Natural killer cell treated with Interleukin-12 subunit alpha and Interleukin-12 subunit beta and Interleukin-15 and Interleukin-18, amount 100 ng/mL, for 72 hours (primary cell): ENCODE results near the gene IFT122. TPM values are rescaled to one million over a fixed set of nuclear protein-coding genes. Genes with fewer than 3 reads are reported as not detected.
A peak's percentile ranks its signal among the peaks of the same experiment; 100 is the strongest.
"Not testable (repeated sequence)": the region's sequence is repeated elsewhere in the genome, so short reads cannot be mapped to it uniquely, and the experiment has no call there.

ENCODE experiments used
- ATAC-seq, 2 donors: fragments of 150-1000 bp; cut with Tn5 transposase in 1 of 2; sonication (Bioruptor Pico), chemical (Tn5 transposase) in 1 of 2; 2 replicates each; pipeline ENCODE4 v1.10.0; 2021
- DNase-seq: peaks from one replicate; pipeline ENCODE4 v3.0.0; 2022; ENCODE audit warnings: low spot score
- H3K27ac Mint-ChIP-seq, 2 donors: 1 replicate in 1 of 2; 2 replicates in 1 of 2; pipeline ENCODE4 v1.8.0; 2022; ENCODE audit warnings: mixed read lengths in 2 of 2, mild to moderate bottlenecking in 1 of 2, moderate library complexity in 1 of 2
- H3K27me3 Mint-ChIP-seq, 2 donors: 1 replicate in 1 of 2; 2 replicates in 1 of 2; pipeline ENCODE4 v1.8.0; 2022; ENCODE audit warnings: mixed read lengths in 2 of 2
- H3K36me3 Mint-ChIP-seq: one replicate; pipeline ENCODE4 v1.8.0; 2022; ENCODE audit warnings: mixed read lengths
- H3K4me1 Mint-ChIP-seq, 2 donors: 1 replicate in 1 of 2; 2 replicates in 1 of 2; pipeline ENCODE4 v1.8.0; 2022; ENCODE audit warnings: low read depth in 2 of 2, mixed read lengths in 2 of 2, mild to moderate bottlenecking in 1 of 2
- H3K4me3 Mint-ChIP-seq: one replicate; pipeline ENCODE4 v1.8.0; 2022; ENCODE audit warnings: mixed read lengths
- H3K9me3 Mint-ChIP-seq: 2 replicates; pipeline ENCODE4 v1.8.0; 2022; ENCODE audit warnings: mixed read lengths
- total RNA-seq, 2 donors: library from RNA; stranded (reverse); gene quantifications; one replicate each; pipeline ENCODE4 v1.2.3, GENCODE V29; 2022

Gene IFT122
- total RNA-seq, 2 donors from 2014 or later, result 13.1 to 27.4 TPM

DNA sequence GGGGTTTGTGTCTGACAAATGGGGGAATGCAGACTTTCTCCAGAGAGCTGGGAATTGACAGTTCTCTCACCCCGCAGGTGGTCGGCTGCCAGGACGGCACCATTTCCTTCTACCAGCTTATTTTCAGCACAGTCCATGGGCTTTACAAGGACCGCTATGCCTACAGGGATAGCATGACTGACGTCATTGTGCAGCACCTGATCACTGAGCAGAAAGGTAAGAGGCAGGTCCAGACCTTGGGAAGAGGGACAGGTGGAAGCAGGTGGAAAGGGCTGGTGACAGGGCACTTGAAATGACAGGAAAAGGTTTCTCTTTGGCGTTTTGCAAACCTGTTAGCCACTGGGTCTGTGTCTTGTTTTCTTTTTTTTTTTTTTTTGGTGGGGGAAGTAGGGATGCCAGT is 36.6 kb downstream of the IFT122 start:
- H3K36me3 Mint-ChIP-seq, result peaks cover 4% of the 10 kb centered on the region
- H3K9me3 Mint-ChIP-seq, result no peaks in the 10 kb centered on the region
- ATAC-seq, result no peak

DNA sequence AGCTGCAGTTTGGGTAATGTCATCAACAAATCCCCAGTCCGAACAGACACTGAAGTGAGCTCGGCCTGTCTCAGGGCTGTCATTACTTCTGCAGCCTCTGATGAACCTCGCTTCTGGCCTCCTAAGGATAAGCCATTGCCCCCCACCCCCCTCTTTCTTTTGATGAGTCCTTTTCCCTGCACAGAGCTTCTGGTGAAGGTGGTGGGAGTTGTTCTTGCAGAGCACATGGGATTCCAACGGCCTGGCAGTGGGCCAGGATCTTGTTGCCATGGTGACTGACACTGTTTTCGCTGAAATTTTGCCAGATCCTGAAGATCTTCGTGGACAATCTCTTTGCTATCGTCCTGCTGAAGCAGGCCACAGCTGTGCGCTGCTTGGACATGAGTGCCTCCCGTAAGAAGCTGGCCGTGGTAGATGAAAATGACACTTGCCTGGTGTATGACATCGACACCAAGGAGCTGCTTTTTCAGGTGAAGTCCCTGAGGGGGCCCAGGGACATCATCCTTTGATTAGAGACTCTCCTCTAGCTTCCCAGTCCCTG is 41.3 kb downstream of the IFT122 start:
- not testable (repeated sequence) for H3K36me3 Mint-ChIP-seq, H3K27me3 Mint-ChIP-seq, H3K27ac Mint-ChIP-seq, H3K9me3 Mint-ChIP-seq, H3K4me1 Mint-ChIP-seq, DNase-seq, H3K4me3 Mint-ChIP-seq, ATAC-seq

More for the DNA sequence above, 36.6 kb downstream of the IFT122 start:
- H3K4me1 Mint-ChIP-seq, result no peaks in the 10 kb centered on the region
- H3K27me3 Mint-ChIP-seq, result no peaks in the 10 kb centered on the region
- no peak overlapping the region for H3K27ac Mint-ChIP-seq
- no peak overlapping the region for H3K4me3 Mint-ChIP-seq
- no peak for DNase-seq

DNA sequence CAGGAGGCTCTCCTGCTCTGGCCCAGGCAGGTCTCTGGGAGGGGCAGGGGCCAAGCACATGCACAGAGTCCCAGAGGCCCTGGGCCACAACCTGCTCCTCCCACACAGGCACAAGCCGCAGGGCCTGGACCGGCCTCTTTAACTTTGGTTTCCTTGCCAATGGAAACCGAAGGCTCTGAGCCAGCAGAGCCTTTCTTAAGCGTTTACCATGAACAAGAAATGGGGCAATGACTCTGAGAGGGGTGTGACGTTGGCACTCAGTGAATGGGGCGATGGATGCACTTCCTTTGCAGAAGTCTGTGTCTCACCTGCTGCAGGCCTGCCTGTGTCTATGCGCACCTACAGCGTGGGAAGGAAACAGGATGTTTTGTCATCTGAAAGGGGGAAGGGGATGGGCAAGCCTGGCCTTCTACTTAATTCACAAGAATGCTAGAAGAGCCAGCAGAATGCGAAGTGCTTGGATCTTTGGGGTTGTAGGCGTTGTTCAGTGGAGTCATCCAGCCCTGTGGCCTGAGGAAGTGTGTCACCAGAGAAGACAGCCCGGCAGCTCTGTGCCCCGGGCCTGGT is 41.8 kb downstream of the IFT122 start:
- DNase-seq, result no peak

DNA sequence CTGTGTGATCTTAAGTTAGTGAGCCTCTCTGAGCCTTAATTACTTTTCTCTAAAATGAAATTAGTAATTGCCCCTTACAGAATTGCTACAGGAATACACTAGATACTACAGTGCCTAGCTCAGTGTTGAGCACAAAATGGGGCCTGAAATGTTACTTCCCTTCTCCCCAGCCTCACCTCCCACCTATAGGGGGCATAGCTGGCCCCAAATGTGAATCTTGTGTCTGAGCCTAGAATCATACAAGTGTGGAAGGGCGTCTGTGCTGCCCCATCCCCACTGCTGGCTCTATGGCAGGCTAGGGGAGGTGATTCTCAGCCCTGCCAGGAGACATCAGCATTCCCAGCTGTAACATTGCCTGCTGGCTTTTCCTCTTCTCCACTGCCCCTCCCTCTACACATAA is 42.7 kb downstream of the IFT122 start:
- no peaks in the 10 kb centered on the region for H3K9me3 Mint-ChIP-seq
- no peak overlapping the region for H3K4me3 Mint-ChIP-seq
- H3K4me1 Mint-ChIP-seq, result no peaks in the 10 kb centered on the region
- no peaks in the 10 kb centered on the region for H3K36me3 Mint-ChIP-seq
- DNase-seq (no peak), ATAC-seq (no peak)
- no peaks in the 10 kb centered on the region for H3K27me3 Mint-ChIP-seq
- H3K27ac Mint-ChIP-seq, result no peak overlapping the region

More for the DNA sequence above, 41.8 kb downstream of the IFT122 start:
- H3K36me3 Mint-ChIP-seq, result no peaks in the 10 kb centered on the region
- ATAC-seq, result no peak
- H3K27me3 Mint-ChIP-seq, result no peaks in the 10 kb centered on the region
- H3K9me3 Mint-ChIP-seq, result no peaks in the 10 kb centered on the region
- no peak overlapping the region for H3K4me3 Mint-ChIP-seq
- H3K27ac Mint-ChIP-seq, result no peak overlapping the region
- H3K4me1 Mint-ChIP-seq, result no peaks in the 10 kb centered on the region

DNA sequence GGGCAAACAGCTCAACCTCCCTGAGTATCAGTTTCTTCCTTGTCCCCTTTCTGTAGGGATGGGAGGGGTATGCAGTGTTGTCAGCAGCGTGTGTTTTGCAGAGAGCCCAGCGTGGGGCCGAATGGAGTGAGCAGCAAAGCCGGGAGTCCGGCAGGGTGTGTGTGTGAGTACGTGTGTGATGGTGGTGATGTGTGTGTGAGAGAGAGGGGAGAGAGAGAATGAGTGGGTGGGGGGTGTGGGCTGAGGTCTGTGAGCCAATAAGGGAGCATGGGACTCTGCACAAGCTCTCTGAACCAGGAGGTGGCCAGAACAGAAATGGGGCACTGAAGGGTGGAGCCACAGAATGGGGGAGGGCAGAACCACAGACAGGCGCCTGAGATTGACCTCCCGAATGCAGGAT is 43.8 kb downstream of the IFT122 start:
- Mint-ChIP-seq H3K4me3 (no peak overlapping the region), H3K4me1 (no peaks in the 10 kb centered on the region), H3K27me3 (no peaks in the 10 kb centered on the region), H3K27ac (no peak overlapping the region), H3K9me3 (no peaks in the 10 kb centered on the region), H3K36me3 (no peaks in the 10 kb centered on the region)
- ATAC-seq (no peak), DNase-seq (no peak)

DNA sequence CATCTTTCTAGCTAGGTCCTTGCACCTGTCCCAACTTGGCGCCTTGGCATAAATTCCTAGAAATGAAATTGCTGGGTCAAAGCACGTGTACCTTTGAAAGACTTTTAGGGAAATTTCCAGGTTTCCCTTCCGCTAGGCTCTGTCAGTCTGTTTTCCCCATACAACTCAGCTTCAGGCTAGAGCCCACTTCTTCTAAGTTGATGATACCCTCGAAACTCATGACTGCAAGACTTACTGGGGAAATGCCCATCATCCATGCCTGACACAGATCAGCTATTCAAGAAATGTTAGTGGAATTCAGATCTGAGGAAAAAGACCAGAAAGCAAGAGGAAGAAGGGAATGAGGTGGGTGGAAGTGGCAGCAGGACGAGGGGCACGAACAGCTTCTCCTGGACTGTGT is 45.1 kb downstream of the IFT122 start:
- not testable (repeated sequence) for H3K9me3 Mint-ChIP-seq, H3K4me1 Mint-ChIP-seq, H3K27ac Mint-ChIP-seq, DNase-seq, H3K27me3 Mint-ChIP-seq, H3K4me3 Mint-ChIP-seq, ATAC-seq, H3K36me3 Mint-ChIP-seq

DNA sequence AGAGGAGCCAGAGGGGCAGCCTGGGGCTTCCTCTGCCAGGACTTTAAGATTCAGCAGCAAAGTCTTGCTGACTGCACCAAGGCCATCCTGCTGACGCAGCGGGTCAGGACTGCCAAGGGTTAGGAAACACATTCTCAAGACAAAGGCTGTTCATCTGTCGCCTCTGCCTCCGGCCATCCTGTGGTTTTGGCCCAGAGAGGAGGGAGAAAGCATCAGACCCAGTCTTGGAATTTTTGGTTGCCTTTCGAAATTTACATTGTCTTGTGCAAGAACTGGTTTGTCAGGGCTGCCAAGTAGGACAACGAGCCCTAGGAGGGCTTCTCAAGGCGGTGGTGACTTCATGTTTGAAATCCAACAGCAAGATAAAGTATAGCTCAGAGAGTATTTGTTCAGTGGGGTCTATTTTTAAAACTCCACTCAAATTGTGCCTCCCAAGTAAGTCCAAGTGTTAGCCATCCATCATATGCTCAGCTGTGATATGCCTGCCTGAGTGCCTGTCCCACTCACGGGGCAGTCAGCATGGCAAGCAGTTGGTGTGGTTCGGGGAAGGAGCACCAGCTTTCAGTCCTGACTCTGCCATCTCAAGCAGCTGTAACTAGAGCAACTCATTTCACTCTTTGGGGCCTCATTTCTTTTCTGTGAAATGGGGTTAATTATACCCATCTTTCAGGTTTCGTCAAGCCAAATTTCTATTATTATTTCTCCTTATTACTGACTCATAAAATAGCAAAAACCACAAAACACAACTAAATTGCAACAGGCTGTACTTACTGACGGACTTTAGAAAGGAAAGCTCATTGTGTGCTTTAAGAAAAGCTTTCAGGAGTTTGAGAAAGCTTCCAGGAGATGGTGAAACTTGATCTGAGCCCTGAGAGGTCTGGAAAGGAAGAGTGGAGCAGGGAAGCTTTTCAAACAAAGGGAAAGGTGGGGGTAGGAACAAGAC is 46.0 kb downstream of the IFT122 start:
- Mint-ChIP-seq H3K27me3 (no peaks in the 10 kb centered on the region), H3K4me1 (peaks cover 0 to 3% of the 10 kb centered on the region in 2 donors), H3K27ac (peak overlapping the region; percentile 3 to 30), H3K36me3 (no peaks in the 10 kb centered on the region), H3K4me3 (peak overlapping the region; percentile 18), H3K9me3 (no peaks in the 10 kb centered on the region)
- DNase-seq, result no peak
- ATAC-seq, result no peak

DNA sequence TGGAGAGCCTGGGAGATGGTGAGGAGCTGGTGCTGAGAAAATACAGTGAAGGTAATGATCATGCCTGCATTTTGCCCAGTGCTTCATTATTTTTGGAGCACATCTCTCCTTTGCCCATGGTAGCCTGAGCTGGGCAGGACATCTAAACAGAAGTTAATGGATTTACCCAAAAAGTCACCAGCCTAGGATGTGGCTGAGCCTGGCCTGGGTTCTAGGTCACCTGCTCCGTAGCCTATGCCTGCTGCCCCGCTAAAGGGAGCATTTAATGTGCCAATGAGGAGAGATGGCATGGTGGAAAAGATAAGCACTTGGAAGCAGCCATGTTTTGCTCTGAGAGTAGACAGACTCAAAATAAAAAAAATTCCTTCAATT is 46.6 kb downstream of the IFT122 start:
- Mint-ChIP-seq H3K4me1 (peaks cover 0 to 3% of the 10 kb centered on the region in 2 donors), H3K27ac (peak overlapping the region; percentile 3 to 30), H3K36me3 (no peaks in the 10 kb centered on the region), H3K27me3 (no peaks in the 10 kb centered on the region), H3K9me3 (no peaks in the 10 kb centered on the region), H3K4me3 (peak overlapping the region; percentile 18)
- DNase-seq (no peak), ATAC-seq (no peak)

DNA sequence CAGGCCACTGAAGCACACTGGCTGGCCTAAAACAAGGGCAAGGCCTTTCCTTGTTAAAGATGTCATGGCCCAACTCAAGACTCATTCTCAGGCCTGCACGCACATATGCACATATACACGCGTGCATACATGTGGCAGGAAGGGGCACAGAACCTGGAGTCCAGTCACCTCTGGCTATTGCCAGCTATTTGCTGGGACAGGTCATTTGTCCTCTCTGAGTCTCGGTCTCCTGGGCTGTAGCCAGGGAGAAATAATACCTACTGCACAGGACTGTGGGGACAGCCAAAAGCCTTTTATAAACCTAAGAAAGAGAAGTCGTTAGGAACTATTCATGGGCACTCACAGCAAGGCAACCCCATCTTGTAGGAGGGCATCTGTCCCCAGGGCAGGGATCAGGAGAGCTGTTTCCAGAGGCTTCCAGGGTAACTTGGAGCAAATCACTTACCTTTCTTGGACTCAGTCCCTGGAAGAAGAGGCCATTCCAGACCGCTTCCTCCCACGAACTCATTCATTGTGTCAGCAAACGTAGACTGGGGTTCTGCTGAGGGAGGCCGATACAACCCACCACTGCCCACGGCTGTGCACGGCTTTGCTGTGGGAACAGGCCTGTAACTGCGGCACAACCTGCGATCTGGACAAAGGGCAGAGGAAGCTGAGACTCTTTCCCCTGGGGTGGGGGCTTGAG is 47.3 kb downstream of the IFT122 start:
- no peaks in the 10 kb centered on the region for H3K9me3 Mint-ChIP-seq
- peaks cover 0 to 3% of the 10 kb centered on the region in 2 donors for H3K4me1 Mint-ChIP-seq
- no peak for DNase-seq
- no peak for ATAC-seq
- no peaks in the 10 kb centered on the region for H3K27me3 Mint-ChIP-seq
- no peaks in the 10 kb centered on the region for H3K36me3 Mint-ChIP-seq
- H3K4me3 Mint-ChIP-seq, result no peak overlapping the region
- no peak overlapping the region for H3K27ac Mint-ChIP-seq

DNA sequence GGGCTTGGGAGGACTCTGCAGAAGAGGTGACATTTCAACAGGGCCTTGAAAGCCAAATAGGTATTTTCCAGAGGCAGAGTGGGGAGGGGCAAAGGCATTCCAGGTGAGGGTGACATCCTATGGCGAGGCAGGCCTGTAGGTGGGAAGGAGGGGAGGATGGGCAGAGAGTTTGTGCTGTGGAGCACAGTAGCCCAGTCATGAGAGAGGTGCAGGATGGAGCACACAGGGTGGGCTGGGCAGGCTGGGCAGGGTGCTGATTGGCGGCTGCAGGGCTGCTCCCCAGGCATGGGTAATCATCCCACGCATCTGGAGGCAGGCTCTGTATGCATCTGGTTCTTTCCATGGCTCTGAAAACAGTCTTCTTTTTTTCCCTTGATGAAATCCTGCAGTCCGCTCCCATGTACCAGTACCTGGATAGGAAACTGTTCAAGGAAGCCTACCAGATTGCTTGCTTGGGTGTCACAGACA is 47.9 kb downstream of the IFT122 start:
- not testable (repeated sequence) for ATAC-seq

DNA sequence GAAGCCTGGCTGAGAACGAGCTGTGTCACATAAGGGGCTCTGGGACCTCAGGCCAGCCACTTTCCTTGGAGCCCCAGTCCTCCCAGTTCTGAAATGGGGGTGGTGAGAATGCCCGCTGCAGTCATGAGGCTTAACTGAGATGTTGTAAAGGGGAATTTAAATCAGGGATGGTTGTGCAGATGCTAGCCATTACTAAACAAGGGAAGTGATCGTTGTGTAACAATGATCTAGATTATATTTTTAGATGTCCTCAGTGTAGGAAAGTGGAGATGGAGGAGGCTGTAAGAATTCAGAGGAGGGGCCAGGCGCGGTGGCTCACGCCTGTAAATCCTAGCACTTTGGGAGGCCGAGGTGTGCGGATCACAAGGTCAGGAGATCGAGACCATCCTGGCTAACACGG is 49.2 kb downstream of the IFT122 start:
- not testable (repeated sequence) for H3K4me3 Mint-ChIP-seq, H3K9me3 Mint-ChIP-seq, H3K36me3 Mint-ChIP-seq, DNase-seq, H3K27ac Mint-ChIP-seq, H3K4me1 Mint-ChIP-seq, H3K27me3 Mint-ChIP-seq, ATAC-seq

More for the DNA sequence above, 47.9 kb downstream of the IFT122 start:
- H3K27me3 Mint-ChIP-seq, H3K4me3 Mint-ChIP-seq, H3K9me3 Mint-ChIP-seq, DNase-seq, H3K4me1 Mint-ChIP-seq, H3K27ac Mint-ChIP-seq, H3K36me3 Mint-ChIP-seq: not testable (repeated sequence)

DNA sequence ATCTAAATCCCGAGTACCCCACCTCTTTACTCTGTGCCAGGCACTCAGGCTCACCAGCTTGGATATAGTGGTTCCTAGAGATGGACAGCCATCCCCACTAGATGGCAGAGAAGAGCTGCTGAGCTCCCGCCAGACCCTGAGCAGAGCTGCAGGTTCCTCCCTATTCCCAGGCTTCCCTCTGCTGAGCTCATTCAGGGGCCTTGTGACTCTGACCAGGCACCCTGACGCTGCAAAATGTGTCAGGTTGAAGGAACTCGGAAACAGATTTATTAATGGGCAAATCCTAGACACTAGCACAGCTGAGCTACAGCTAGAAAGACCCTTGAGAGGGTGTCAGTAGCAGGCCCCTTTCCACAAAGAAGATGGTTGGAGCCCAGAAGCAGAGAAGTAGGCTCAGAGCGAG is 50.2 kb downstream of the IFT122 start:
- Mint-ChIP-seq H3K36me3 (no peaks in the 10 kb centered on the region), H3K27ac (no peak overlapping the region), H3K27me3 (no peaks in the 10 kb centered on the region), H3K4me3 (no peak overlapping the region), H3K4me1 (peaks cover 0 to 3% of the 10 kb centered on the region in 2 donors), H3K9me3 (no peaks in the 10 kb centered on the region)
- ATAC-seq (peak; percentile 79 to 84), DNase-seq (no peak)

DNA sequence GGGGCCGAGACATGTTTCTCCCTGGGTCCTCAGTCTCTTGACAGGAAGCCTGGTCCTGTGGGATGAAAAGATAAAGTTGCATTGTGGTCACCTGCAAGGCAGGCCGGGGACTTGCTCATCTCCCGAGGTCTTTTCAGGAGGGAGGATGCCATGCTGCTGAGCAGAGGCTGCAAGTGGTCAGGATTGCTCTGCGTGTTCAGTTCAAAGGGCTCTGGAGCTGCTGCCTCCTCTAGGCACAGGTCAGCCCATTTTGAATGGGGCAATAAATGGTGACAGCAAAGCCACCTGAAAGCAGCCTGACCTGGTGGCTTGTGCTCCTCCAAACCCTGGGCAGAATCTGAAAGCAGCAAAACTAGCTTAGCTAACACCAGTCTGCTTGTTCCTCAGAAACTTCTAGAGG is 51.1 kb downstream of the IFT122 start:
- H3K27ac Mint-ChIP-seq, H3K4me1 Mint-ChIP-seq, ATAC-seq, H3K9me3 Mint-ChIP-seq, H3K4me3 Mint-ChIP-seq, H3K27me3 Mint-ChIP-seq, DNase-seq, H3K36me3 Mint-ChIP-seq: not testable (repeated sequence)

DNA sequence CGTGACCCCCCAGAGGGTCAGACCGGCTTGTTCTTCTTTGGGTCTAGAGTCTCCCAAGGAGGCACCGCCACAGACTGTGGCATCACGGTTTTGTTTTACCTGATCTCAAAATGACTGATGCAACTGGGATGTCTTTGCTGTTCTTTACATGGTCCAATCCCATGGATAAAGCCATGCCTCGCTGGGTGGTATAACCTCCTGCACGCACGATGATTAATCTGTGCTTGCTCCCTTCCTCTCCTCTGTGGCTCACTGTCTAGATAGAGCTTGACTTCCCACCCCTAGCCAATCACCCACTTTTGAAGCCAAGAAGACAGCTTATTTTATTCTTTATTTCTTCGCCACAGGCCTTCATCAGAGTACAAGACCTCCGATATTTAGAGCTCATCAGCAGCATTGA is 51.8 kb downstream of the IFT122 start:
- no peaks in the 10 kb centered on the region for H3K9me3 Mint-ChIP-seq
- no peaks in the 10 kb centered on the region for H3K36me3 Mint-ChIP-seq
- peak overlapping the region in 1 of 2 donors; percentile 30 for H3K27ac Mint-ChIP-seq
- DNase-seq, result no peak
- ATAC-seq, result no peak
- H3K4me3 Mint-ChIP-seq, result no peak overlapping the region
- no peaks in the 10 kb centered on the region for H3K27me3 Mint-ChIP-seq
- peaks cover 0 to 3% of the 10 kb centered on the region in 2 donors for H3K4me1 Mint-ChIP-seq
